Transverse colon (tissue), 4 donors: ENCODE results near the gene NPFFR2. TPM values are rescaled to one million over a fixed set of nuclear protein-coding genes. Genes with fewer than 3 reads are reported as not detected.

Experiments used
- DNase-seq: peaks from one replicate; pipeline ENCODE4 v3.0.0-alpha.2; 2019
- H3K27ac ChIP-seq, 4 donors: fragments of 200-600 bp; sonication (generic); 2 replicates each; pipeline ENCODE4 v1.5.1; 2016 to 2018; ENCODE audit warnings: inconsistent platforms in 4 of 4
- H3K27me3 ChIP-seq: fragments of 200-600 bp; sonication (generic); 2 replicates; pipeline ENCODE4 v1.5.1; 2017; ENCODE audit warnings: inconsistent platforms
- H3K36me3 ChIP-seq, 4 donors: fragments of 200-600 bp; sonication (generic); 2 replicates each; pipeline ENCODE4 v1.5.1; 2017 to 2019; ENCODE audit warnings: inconsistent platforms in 4 of 4
- H3K4me1 ChIP-seq, 4 donors: fragments of 200-600 bp; sonication (generic); 2 replicates each; pipeline ENCODE4 v1.5.1; 2017 to 2020; ENCODE audit warnings: inconsistent platforms in 4 of 4
- H3K4me3 ChIP-seq, 4 donors: fragments of 200-600 bp; sonication (generic); 1 replicate in 1 of 4; 2 replicates in 3 of 4; pipeline versions ENCODE4 v1.5.1 to v1.6.1; 2017 to 2019; ENCODE audit warnings: inconsistent platforms in 4 of 4
- H3K9me3 ChIP-seq, 2 donors: fragments of 200-600 bp; sonication (generic); 2 replicates each; pipeline ENCODE4 v1.5.1; 2017 to 2019; ENCODE audit warnings: inconsistent platforms in 2 of 2
- CTCF ChIP-seq, 5 experiments: fragments of 200-600 bp in 3 of 5; fragments of 450-650 bp in 2 of 5; sonication (generic) in 3 of 5; IDR thresholded peaks; 1 replicate in 2 of 5; 2 replicates in 3 of 5; pipeline ENCODE4 v1.5.1; 2016 to 2017; ENCODE audit warnings: antibody characterized with exemption in 5 of 5, inconsistent platforms in 3 of 5, mild to moderate bottlenecking in 2 of 5, moderate library complexity in 1 of 5
- EP300 ChIP-seq: sonication (generic); formaldehyde crosslinking; IDR thresholded peaks from one replicate; pipeline ENCODE4 v1.6.1; 2017; ENCODE audit warnings: antibody characterized with exemption, low read depth
- POLR2A ChIP-seq: fragments of 450-650 bp; IDR thresholded peaks from one replicate; pipeline ENCODE4 v1.6.1; 2016; ENCODE audit warnings: antibody characterized with exemption, mild to moderate bottlenecking, moderate library complexity
- POLR2AphosphoS5 ChIP-seq, 3 donors: sonication (generic); formaldehyde crosslinking; IDR thresholded peaks; one replicate each; pipeline ENCODE4 v1.6.1; 2016; ENCODE audit warnings: antibody characterized with exemption in 3 of 3
- WGBS, 2 donors: methylation state at CpG; one replicate each; pipeline ENCODE4 v1.1.5; 2018; ENCODE audit warnings: low coverage in 1 of 2; 5-methylcytosine and 5-hydroxymethylcytosine counted together
- in situ Hi-C, 4 donors: fragments of 200-750 bp; cut with MboI; loops; one replicate each; pipeline versions ENCODE4 v1.15.0 to v1.15.1; 2017; ENCODE audit warnings: low sequenced_read_pairs in 3 of 4, low pct_ligation_motif_present in 1 of 4, low pct_unique_long_range_greater_than_20kb in 1 of 4
- intact Hi-C: fragments of 100-400 bp; cut with DNase I; formaldehyde crosslinking; loops from one replicate; pipeline ENCODE4 v1.15.1; 2023; ENCODE audit warnings: low total_unique reads
- total RNA-seq, 4 donors: library from RNA; depleted of rRNA; stranded (reverse); fragments of >200 nt; gene quantifications; one replicate each; pipeline ENCODE4 v1.1.0, GENCODE V29; 2016

NPFFR2 gene
- not detected for total RNA-seq

GRCh38 chr4:72031868-72032608 lies at the start of gene NPFFR2:
NPFFR2 (plus strand) TSS chr4:72032000; CDS start chr4:72128592, 96,592 bp downstream.
- Histone ChIP-seq H3K27me3 (peaks cover 24% of the 10 kb centered on the region), H3K4me3 (peak within 1 kb of the TSS in 1 of 4 donors; percentile 8), H3K4me1 (no peaks in the 10 kb centered on the region), H3K9me3 (no peaks in the 10 kb centered on the region), H3K36me3 (no peaks in the 10 kb centered on the region), H3K27ac (no peak within 1 kb of the TSS)
- WGBS, 2 donors, result 43% methylated on average over 32 of the region's 36 CpGs; no CpG with 5 or more reads in 1 of the 2 donors
- DNase-seq, result no peak
- intact Hi-C loops, result no loop called here
- in situ Hi-C loops, result no loop called here
- no peak for TF ChIP-seq POLR2A
- no peak for TF ChIP-seq POLR2AphosphoS5 (IDR thresholded peaks at IDR 0.05)
- TF ChIP-seq EP300, result no peak
- TF ChIP-seq CTCF (IDR thresholded peaks at IDR 0.05), result no peak

DNA sequence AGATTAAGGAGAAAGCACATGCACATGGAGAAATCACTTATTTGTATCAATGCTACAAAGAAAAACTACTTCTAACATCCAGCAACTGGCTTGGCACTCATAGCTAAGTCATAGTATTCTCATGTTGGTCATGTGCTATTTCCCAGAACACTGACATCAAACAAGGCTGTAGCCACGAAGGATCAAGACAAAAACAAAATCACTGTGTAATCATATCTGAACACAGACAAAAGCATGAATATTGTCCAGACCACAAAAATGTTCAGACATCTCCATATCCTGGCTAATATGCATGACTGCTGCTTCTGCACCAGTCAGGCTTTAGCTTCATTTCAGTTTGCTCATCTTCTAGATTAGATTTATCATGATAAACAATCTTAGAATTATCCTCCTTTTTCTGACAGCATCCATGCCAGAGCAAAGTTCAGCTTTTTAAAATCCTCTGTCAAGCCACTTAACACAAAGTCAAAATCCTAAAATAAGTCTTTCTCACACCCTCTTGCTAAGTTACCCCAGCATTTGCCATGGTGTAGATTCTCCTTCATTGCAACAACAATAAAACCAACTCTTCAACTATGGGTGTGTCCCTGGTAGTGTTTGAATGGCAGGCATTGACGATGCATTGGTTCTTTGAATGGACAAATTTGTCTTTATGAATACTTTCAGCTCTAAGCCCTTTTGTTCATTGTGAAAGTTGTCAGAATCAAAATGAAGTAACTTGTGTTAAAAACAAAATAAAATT lies 39.1 kb upstream of the NPFFR2 start:
- intact Hi-C loops, result loop anchor here (5.0 kb wide), 1 partner anchor 1245 kb away; no protein-coding TSS in a partner anchor
- in situ Hi-C loops, result no loop called here
- 42% methylated on average over 2 of the region's 2 CpGs; no CpG with 5 or more reads in 1 of the 2 donors for WGBS, 2 donors
- Histone ChIP-seq H3K36me3 (no peaks in the 10 kb centered on the region), H3K9me3 (peaks cover 0 to 14% of the 10 kb centered on the region in 2 donors), H3K4me3 (no peak overlapping the region), H3K27me3 (no peaks in the 10 kb centered on the region), H3K27ac (no peak overlapping the region), H3K4me1 (no peaks in the 10 kb centered on the region)
- TF ChIP-seq EP300 (no peak), POLR2AphosphoS5 (IDR thresholded peaks at IDR 0.05) (no peak), CTCF (IDR thresholded peaks at IDR 0.05) (no peak), POLR2A (no peak)
- no peak for DNase-seq

DNA sequence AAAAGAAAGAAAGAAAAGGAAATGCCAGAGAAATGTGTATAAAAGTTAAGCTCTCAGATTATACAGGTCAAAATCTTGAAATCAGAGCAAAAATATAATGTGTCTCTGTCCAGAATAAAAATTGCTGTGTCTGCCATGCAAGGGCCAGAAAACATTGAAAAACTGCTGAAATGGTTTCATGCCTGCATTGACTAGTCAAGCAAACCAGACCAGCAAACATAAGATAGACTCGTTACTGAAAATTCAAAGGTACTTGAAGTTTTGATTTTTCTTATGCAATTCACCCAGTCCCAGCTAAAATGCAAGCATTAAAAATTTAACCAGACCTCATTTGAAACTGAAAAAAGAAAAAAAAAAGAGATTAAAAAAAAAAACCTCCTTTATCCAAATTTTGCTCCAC lies 37.2 kb upstream of the NPFFR2 start:
- no peaks in the 10 kb centered on the region for H3K4me1 ChIP-seq

More for the DNA sequence above, 37.2 kb upstream of the NPFFR2 start:
- no peaks in the 10 kb centered on the region for H3K27me3 ChIP-seq
- no peak overlapping the region for H3K4me3 ChIP-seq
- H3K9me3 ChIP-seq, result peaks cover 0 to 14% of the 10 kb centered on the region in 2 donors
- in situ Hi-C loops, result no loop called here
- no peaks in the 10 kb centered on the region for H3K36me3 ChIP-seq
- 60 to 79% methylated on average over 1 of the region's 1 CpG for whole genome bisulfite sequencing, 2 donors
- no peak overlapping the region for H3K27ac ChIP-seq
- intact Hi-C loops, result loop anchor here (5.0 kb wide), 1 partner anchor 1247 kb away; no protein-coding TSS in a partner anchor
- TF ChIP-seq EP300 (no peak), POLR2A (no peak), CTCF (IDR thresholded peaks at IDR 0.05) (no peak), POLR2AphosphoS5 (IDR thresholded peaks at IDR 0.05) (no peak)
- DNase-seq, result no peak
